Naive thymus-derived CD4-positive, alpha-beta T cell (primary cell): ENCODE results near the gene DVL1. TPM values are rescaled to one million over a fixed set of nuclear protein-coding genes. Genes with fewer than 3 reads are reported as not detected.

ENCODE experiments used
- ATAC-seq: fragments of 150-1000 bp; cut with Tn5 transposase; 2 replicates; pipeline ENCODE4 v1.10.0; 2021; ENCODE audit warnings: mild to moderate bottlenecking, moderate library complexity
- CTCF ChIA-PET: fragments of 350-600 bp; sonication (Branson Sonifier 250); formaldehyde crosslinking; loops from one replicate; lab custom pipeline; 2021; ENCODE audit warnings: antibody characterized with exemption; lab: Charles Lee
- POLR2A ChIA-PET: fragments of 350-600 bp; sonication (Branson Sonifier 250); formaldehyde crosslinking; loops from one replicate; lab custom pipeline; 2021; ENCODE audit warnings: antibody characterized with exemption, inconsistent platforms; lab: Charles Lee
- DNase-seq, 9 donors: peaks; one replicate each; pipeline versions ENCODE4 v3.0.0 to v3.0.0-alpha.2; 2020 to 2022; ENCODE audit warnings: mixed read lengths in 1 of 9
- H3K27ac ChIP-seq: one replicate; pipeline ENCODE4 v1.7.0; 2013; ENCODE audit warnings: mild to moderate bottlenecking, low read depth, low read length, moderate library complexity
- H3K27me3 ChIP-seq, 2 donors: one replicate each; pipeline ENCODE4 v1.7.0; 2013; ENCODE audit warnings: low read length in 2 of 2, mild to moderate bottlenecking in 2 of 2, moderate library complexity in 2 of 2; ENCODE audit not compliant: control insufficient read depth in 2 of 2, insufficient read depth in 2 of 2
- H3K36me3 ChIP-seq, 3 experiments: 1 replicate in 2 of 3; 2 replicates in 1 of 3; pipeline ENCODE4 v1.7.0; 2013; ENCODE audit warnings: low read length in 3 of 3, mild to moderate bottlenecking in 3 of 3, moderate library complexity in 1 of 3; ENCODE audit not compliant: insufficient read depth in 3 of 3, control insufficient read depth in 2 of 3
- H3K4me1 ChIP-seq, 2 donors: one replicate each; pipeline ENCODE4 v1.7.0; 2013; ENCODE audit warnings: low read length in 2 of 2, mild to moderate bottlenecking in 2 of 2, moderate library complexity in 1 of 2; ENCODE audit not compliant: control insufficient read depth in 2 of 2, insufficient read depth in 2 of 2
- H3K4me3 ChIP-seq: 2 replicates; pipeline ENCODE4 v1.7.0; 2013; ENCODE audit warnings: mild to moderate bottlenecking, low read length
- H3K9me3 ChIP-seq, 3 experiments: 1 replicate in 2 of 3; 2 replicates in 1 of 3; pipeline ENCODE4 v1.7.0; 2013; ENCODE audit warnings: low read length in 3 of 3; ENCODE audit not compliant: control insufficient read depth in 2 of 3
- H3K27ac Mint-ChIP-seq, 9 donors: one replicate each; pipeline ENCODE4 v1.8.0; 2020 to 2022; ENCODE audit warnings: mixed read lengths in 9 of 9, mild to moderate bottlenecking in 8 of 9, moderate library complexity in 5 of 9, inconsistent platforms in 2 of 9
- H3K27me3 Mint-ChIP-seq, 5 donors: one replicate each; pipeline ENCODE4 v1.8.0; 2021 to 2022; ENCODE audit warnings: mixed read lengths in 5 of 5, mild to moderate bottlenecking in 1 of 5
- H3K36me3 Mint-ChIP-seq, 5 donors: one replicate each; pipeline ENCODE4 v1.8.0; 2020 to 2022; ENCODE audit warnings: mixed read lengths in 5 of 5, mild to moderate bottlenecking in 3 of 5, inconsistent platforms in 1 of 5
- H3K4me1 Mint-ChIP-seq, 7 donors: one replicate each; pipeline ENCODE4 v1.8.0; 2020 to 2022; ENCODE audit warnings: mixed read lengths in 7 of 7, mild to moderate bottlenecking in 3 of 7, inconsistent platforms in 1 of 7
- H3K4me3 Mint-ChIP-seq, 10 donors: one replicate each; pipeline ENCODE4 v1.8.0; 2020 to 2022; ENCODE audit warnings: mild to moderate bottlenecking in 10 of 10, mixed read lengths in 10 of 10, moderate library complexity in 6 of 10, inconsistent platforms in 2 of 10
- H3K9me3 Mint-ChIP-seq, 11 donors: one replicate each; pipeline ENCODE4 v1.8.0; 2020 to 2022; ENCODE audit warnings: mixed read lengths in 11 of 11, mild to moderate bottlenecking in 4 of 11, inconsistent platforms in 1 of 11, moderate library complexity in 1 of 11
- intact Hi-C, 2 donors: fragments of 100-400 bp; cut with micrococcal nuclease; formaldehyde crosslinking; loops; one replicate each; pipeline ENCODE4 v1.15.1; 2023
- polyA plus RNA-seq, 2 donors: library from polyadenylated mRNA; unstranded; fragments of 300-500 nt; fragmentation: Illumina TruSeq; gene quantifications; one replicate each; pipeline ENCODE4 v1.2.3, GENCODE V29; 2021
- total RNA-seq, 6 experiments: library from RNA in 5 of 6; stranded (reverse) in 5 of 6; gene quantifications; 1 replicate in 5 of 6; 2 replicates in 1 of 6; pipeline ENCODE4 v1.2.3 and lab custom pipeline; 2021 to 2026

Gene DVL1
- total and polyA plus RNA-seq, 7 experiments from 2014 or later, result 0.78 to 54.9 (median 44.8) TPM

- H3K27ac Mint-ChIP-seq, result no peak overlapping the region
- Histone ChIP-seq H3K36me3 (peaks cover 0 to 29% (median 0%) of the 10 kb centered on the region in 3 experiments), H3K4me1 (no peaks in the 10 kb centered on the region), H3K4me3 (no peak overlapping the region), H3K9me3 (no peaks in the 10 kb centered on the region), H3K27me3 (no peaks in the 10 kb centered on the region), H3K27ac (no peak overlapping the region)
- no peak overlapping the region for H3K4me3 Mint-ChIP-seq
- POLR2A ChIA-PET, result interaction anchor here (1.3 kb wide), 2 partner anchors 11 to 12 kb away, joined by 3 read pairs; no protein-coding TSS in a partner anchor
- H3K9me3 Mint-ChIP-seq, result peaks cover 0 to 4% (median 0%) of the 10 kb centered on the region in 11 donors
- H3K4me1 Mint-ChIP-seq, result no peaks in the 10 kb centered on the region
- ATAC-seq (no peak), DNase-seq (no peak)
- no peaks in the 10 kb centered on the region for H3K27me3 Mint-ChIP-seq
- H3K36me3 Mint-ChIP-seq, result peaks cover 0 to 11% (median 4%) of the 10 kb centered on the region in 5 donors
- intact Hi-C loops, result no loop called here
- CTCF ChIA-PET, result no interaction called here
These were observed 12.8 kb downstream of the DVL1 start for GRCh38 chr1:1336446-1336845.

DNA sequence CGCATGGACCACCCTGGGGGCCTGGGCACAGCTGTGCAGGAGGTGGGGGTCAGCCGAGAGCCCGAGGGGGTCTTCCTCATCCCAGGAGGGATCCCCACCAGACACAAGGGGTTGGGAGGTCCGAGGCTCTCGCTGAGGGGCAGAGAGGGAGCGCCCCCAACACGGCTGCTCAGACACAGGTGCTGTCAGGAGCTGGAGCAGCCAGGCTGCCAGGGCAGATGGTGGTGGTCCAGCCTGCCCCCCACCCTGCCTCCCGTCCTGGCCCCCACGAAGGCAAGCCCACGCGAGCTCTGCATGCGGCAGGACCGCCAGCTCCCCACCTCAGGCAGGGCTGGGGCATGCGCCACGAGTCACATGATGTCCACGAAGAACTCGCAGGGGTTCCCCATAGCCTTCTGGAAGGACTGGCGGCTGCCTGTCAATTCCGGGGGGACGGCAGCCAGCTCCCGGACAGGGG, 13.4 kb downstream of the DVL1 start:
- no peaks in the 10 kb centered on the region for H3K9me3 ChIP-seq
- Mint-ChIP-seq H3K27me3 (no peaks in the 10 kb centered on the region), H3K9me3 (peaks cover 0 to 3% (median 0%) of the 10 kb centered on the region in 11 donors), H3K27ac (no peak overlapping the region), H3K36me3 (peaks cover 0 to 5% (median 0%) of the 10 kb centered on the region in 5 donors), H3K4me3 (no peak overlapping the region), H3K4me1 (no peaks in the 10 kb centered on the region)
- intact Hi-C loops, result no loop called here
- H3K4me3 ChIP-seq, result no peak overlapping the region
- DNase-seq (no peak), ATAC-seq (no peak)
- H3K36me3 ChIP-seq, result peaks cover 0 to 23% (median 0%) of the 10 kb centered on the region in 3 experiments
- no peaks in the 10 kb centered on the region for H3K27me3 ChIP-seq
- ChIA-PET POLR2A (interaction anchor here (0.7 to 1.3 kb wide), 2 partner anchors 12 to 16 kb away, joined by 3 read pairs; no protein-coding TSS in a partner anchor), CTCF (no interaction called here)
- no peak overlapping the region for H3K27ac ChIP-seq
- no peaks in the 10 kb centered on the region for H3K4me1 ChIP-seq

- Mint-ChIP-seq H3K27ac (no peak overlapping the region), H3K27me3 (no peaks in the 10 kb centered on the region), H3K9me3 (no peaks in the 10 kb centered on the region), H3K36me3 (peaks cover 0 to 4% (median 0%) of the 10 kb centered on the region in 5 donors), H3K4me3 (no peak overlapping the region), H3K4me1 (no peaks in the 10 kb centered on the region)
- ChIA-PET CTCF (no interaction called here), POLR2A (interaction anchor here (1.3 kb wide), 1 partner anchor 13 kb away, joined by 3 read pairs; no protein-coding TSS in a partner anchor)
- no peaks in the 10 kb centered on the region for H3K27me3 ChIP-seq
- ATAC-seq (no peak), DNase-seq (no peak)
- H3K9me3 ChIP-seq, result no peaks in the 10 kb centered on the region
- no peak overlapping the region for H3K4me3 ChIP-seq
- no peak overlapping the region for H3K27ac ChIP-seq
- H3K36me3 ChIP-seq, result peaks cover 0 to 21% (median 0%) of the 10 kb centered on the region in 3 experiments
- no peaks in the 10 kb centered on the region for H3K4me1 ChIP-seq
- intact Hi-C loops, result no loop called here
These were observed 13.9 kb downstream of the DVL1 start for GRCh38 chr1:1335283-1335682.

DNA sequence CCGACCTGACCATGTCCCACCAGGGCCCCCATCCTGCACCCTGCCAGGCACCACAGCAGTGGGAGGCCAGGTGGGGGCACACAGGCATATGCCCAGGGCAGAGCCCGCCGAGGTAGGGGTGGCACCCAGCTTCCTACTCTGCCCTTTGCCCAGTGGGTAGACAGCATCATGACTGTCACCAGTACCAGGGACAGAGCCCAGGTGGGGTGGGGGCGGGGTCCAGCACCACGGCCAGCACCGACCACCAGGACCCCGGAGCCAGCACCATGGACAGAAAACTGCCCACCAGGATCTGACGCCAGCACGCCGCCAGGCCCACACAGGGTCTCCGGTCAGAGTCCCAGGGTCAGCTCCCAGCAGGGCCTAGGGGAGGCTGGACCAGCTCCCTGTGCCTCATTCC, 14.4 kb downstream of the DVL1 start:
- ATAC-seq, result no peak
- no peak overlapping the region for H3K27ac Mint-ChIP-seq
- POLR2A ChIA-PET, result no interaction called here

DNA sequence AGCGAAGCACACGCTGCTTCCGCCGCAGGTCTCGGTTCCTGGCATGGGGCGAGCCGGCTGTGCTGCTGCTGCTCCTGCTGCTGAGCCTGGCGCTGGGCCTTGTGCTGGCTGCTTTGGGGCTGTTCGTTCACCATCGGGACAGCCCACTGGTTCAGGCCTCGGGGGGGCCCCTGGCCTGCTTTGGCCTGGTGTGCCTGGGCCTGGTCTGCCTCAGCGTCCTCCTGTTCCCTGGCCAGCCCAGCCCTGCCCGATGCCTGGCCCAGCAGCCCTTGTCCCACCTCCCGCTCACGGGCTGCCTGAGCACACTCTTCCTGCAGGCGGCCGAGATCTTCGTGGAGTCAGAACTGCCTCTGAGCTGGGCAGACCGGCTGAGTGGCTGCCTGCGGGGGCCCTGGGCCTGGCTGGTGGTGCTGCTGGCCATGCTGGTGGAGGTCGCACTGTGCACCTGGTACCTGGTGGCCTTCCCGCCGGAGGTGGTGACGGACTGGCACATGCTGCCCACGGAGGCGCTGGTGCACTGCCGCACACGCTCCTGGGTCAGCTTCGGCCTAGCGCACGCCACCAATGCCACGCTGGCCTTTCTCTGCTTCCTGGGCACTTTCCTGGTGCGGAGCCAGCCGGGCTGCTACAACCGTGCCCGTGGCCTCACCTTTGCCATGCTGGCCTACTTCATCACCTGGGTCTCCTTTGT, 15.5 kb downstream of the DVL1 start:
- DNase-seq (no peak), ATAC-seq (no peak)
- Histone ChIP-seq H3K4me1 (no peaks in the 10 kb centered on the region), H3K9me3 (no peaks in the 10 kb centered on the region), H3K4me3 (no peak overlapping the region), H3K36me3 (peaks cover 0 to 15% (median 0%) of the 10 kb centered on the region in 3 experiments), H3K27ac (no peak overlapping the region), H3K27me3 (no peaks in the 10 kb centered on the region)
- H3K27me3 Mint-ChIP-seq, result no peaks in the 10 kb centered on the region
- intact Hi-C loops, result no loop called here
- no peak overlapping the region for H3K4me3 Mint-ChIP-seq
- H3K27ac Mint-ChIP-seq, result no peak overlapping the region
- no peaks in the 10 kb centered on the region for H3K9me3 Mint-ChIP-seq
- H3K36me3 Mint-ChIP-seq, result peaks cover 0 to 5% (median 0%) of the 10 kb centered on the region in 5 donors
- H3K4me1 Mint-ChIP-seq, result peaks cover 0 to 7% (median 4%) of the 10 kb centered on the region in 7 donors
- ChIA-PET POLR2A (no interaction called here), CTCF (no interaction called here)

More for the DNA sequence above, 14.4 kb downstream of the DVL1 start:
- no peaks in the 10 kb centered on the region for H3K9me3 Mint-ChIP-seq
- peaks cover 0 to 17% (median 0%) of the 10 kb centered on the region in 3 experiments for H3K36me3 ChIP-seq
- H3K4me1 ChIP-seq, result no peaks in the 10 kb centered on the region
- CTCF ChIA-PET, result no interaction called here
- peaks cover 0 to 4% (median 0%) of the 10 kb centered on the region in 5 donors for H3K36me3 Mint-ChIP-seq
- DNase-seq, result no peak
- H3K4me1 Mint-ChIP-seq, result peaks cover 0 to 2% (median under 1%) of the 10 kb centered on the region in 7 donors
- no peak overlapping the region for H3K4me3 ChIP-seq
- H3K4me3 Mint-ChIP-seq, result no peak overlapping the region
- no peaks in the 10 kb centered on the region for H3K27me3 Mint-ChIP-seq
- no peaks in the 10 kb centered on the region for H3K9me3 ChIP-seq
- no peak overlapping the region for H3K27ac ChIP-seq
- intact Hi-C loops, result no loop called here
- no peaks in the 10 kb centered on the region for H3K27me3 ChIP-seq

- no peaks in the 10 kb centered on the region for H3K9me3 Mint-ChIP-seq
- Histone ChIP-seq H3K4me3 (no peak overlapping the region), H3K9me3 (no peaks in the 10 kb centered on the region), H3K27me3 (no peaks in the 10 kb centered on the region), H3K36me3 (peaks cover 0 to 17% (median 0%) of the 10 kb centered on the region in 3 experiments), H3K27ac (no peak overlapping the region), H3K4me1 (no peaks in the 10 kb centered on the region)
- intact Hi-C loops, result no loop called here
- no peak for ATAC-seq
- CTCF ChIA-PET, result no interaction called here
- no peak overlapping the region for H3K4me3 Mint-ChIP-seq
- DNase-seq, result no peak
- peaks cover 0 to 7% (median 4%) of the 10 kb centered on the region in 7 donors for H3K4me1 Mint-ChIP-seq
- POLR2A ChIA-PET, result no interaction called here
- no peak overlapping the region for H3K27ac Mint-ChIP-seq
- H3K27me3 Mint-ChIP-seq, result no peaks in the 10 kb centered on the region
- H3K36me3 Mint-ChIP-seq, result peaks cover 0 to 5% (median 0%) of the 10 kb centered on the region in 5 donors
These were observed 16.3 kb downstream of the DVL1 start for GRCh38 chr1:1332774-1333480.
